Activated CD8-positive, alpha-beta memory T cell treated with anti-CD3 and anti-CD28 coated beads for 36 hours (primary cell): ENCODE data around the gene STYXL1. TPM values are rescaled to one million over a fixed set of nuclear protein-coding genes. Genes with fewer than 3 reads are reported as not detected.

ENCODE experiments used
- CTCF ChIA-PET: fragments of 350-600 bp; sonication (Branson Sonifier 250); formaldehyde crosslinking; loops from one replicate; lab custom pipeline; 2021; ENCODE audit warnings: antibody characterized with exemption; lab: Charles Lee
- POLR2A ChIA-PET: fragments of 350-600 bp; sonication (Branson Sonifier 250); formaldehyde crosslinking; loops from one replicate; lab custom pipeline; 2021; ENCODE audit warnings: antibody characterized with exemption; lab: Charles Lee
- total RNA-seq, 2 experiments: library from RNA; stranded (reverse); gene quantifications; one replicate each; pipeline ENCODE4 v1.2.3, GENCODE V29; 2021

STYXL1 gene
- total RNA-seq, 2 experiments from 2014 or later = 35.7 to 36.0 TPM

GRCh38 chr7:76002822-76003221 lies 45.0 kb downstream of the STYXL1 start:
- POLR2A ChIA-PET = no interaction called here
- CTCF ChIA-PET = no interaction called here

DNA sequence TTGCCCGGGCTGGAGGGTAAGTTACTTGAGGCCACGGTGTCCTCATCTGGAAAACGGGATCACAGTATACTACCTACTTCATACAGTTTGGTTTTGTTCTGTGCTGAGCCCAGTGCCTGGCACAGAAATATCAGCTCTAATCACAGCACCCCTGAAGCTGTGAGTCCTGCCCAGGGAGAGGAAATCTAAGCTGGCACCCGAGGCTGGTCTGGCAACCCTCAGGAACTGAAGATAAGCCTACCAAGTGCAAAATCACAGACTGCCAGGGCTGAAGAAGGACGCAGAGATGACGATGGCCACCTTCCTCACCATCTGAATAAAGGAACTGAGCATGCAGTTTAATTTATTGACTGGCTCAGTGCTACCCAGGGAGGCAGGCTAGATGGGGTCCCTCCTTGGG lies 45.7 kb downstream of the STYXL1 start:
- ChIA-PET CTCF (no interaction called here), POLR2A (no interaction called here)

- POLR2A ChIA-PET = no interaction called here
- CTCF ChIA-PET = no interaction called here
Observed at GRCh38 chr7:76000566-76000965, 47.2 kb downstream of the STYXL1 start.

GRCh38 chr7:75998038-75998437 lies 49.8 kb downstream of the STYXL1 start:
- ChIA-PET CTCF (no interaction called here), POLR2A (no interaction called here)

DNA sequence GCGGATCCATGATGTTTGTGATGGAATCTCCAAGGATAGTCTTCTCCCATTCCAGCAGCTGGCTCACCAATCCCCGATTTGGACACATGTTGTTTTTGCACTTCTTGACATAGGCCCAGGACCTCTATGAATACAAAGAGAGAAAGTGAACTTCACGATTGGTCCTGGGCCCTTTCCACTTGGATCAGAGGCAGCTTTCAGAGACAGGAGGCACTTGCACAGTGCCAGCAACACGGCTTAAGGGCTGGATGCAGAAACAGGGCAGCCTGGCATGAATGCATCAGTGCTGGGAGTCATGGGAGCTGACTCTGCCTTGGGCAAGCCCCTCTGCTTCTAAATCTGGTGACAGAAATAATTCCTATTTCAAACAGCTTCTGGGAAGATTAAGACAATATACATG lies 51.3 kb downstream of the STYXL1 start:
- CTCF ChIA-PET = no interaction called here

GRCh38 chr7:75995996-75996395 lies 51.8 kb downstream of the STYXL1 start:
- CTCF ChIA-PET = no interaction called here
- POLR2A ChIA-PET = no interaction called here

More for the DNA sequence above, 51.3 kb downstream of the STYXL1 start:
- POLR2A ChIA-PET = no interaction called here

- CTCF ChIA-PET = interaction anchor here (0.8 kb wide), 1 partner anchor 10 kb away, joined by 3 read pairs; no protein-coding TSS in a partner anchor
- POLR2A ChIA-PET = interaction anchor here (0.6 kb wide), 1 partner anchor 26 kb away, joined by 3 read pairs; no protein-coding TSS in a partner anchor
Observed at GRCh38 chr7:75995052-75995471, 52.7 kb downstream of the STYXL1 start.

DNA sequence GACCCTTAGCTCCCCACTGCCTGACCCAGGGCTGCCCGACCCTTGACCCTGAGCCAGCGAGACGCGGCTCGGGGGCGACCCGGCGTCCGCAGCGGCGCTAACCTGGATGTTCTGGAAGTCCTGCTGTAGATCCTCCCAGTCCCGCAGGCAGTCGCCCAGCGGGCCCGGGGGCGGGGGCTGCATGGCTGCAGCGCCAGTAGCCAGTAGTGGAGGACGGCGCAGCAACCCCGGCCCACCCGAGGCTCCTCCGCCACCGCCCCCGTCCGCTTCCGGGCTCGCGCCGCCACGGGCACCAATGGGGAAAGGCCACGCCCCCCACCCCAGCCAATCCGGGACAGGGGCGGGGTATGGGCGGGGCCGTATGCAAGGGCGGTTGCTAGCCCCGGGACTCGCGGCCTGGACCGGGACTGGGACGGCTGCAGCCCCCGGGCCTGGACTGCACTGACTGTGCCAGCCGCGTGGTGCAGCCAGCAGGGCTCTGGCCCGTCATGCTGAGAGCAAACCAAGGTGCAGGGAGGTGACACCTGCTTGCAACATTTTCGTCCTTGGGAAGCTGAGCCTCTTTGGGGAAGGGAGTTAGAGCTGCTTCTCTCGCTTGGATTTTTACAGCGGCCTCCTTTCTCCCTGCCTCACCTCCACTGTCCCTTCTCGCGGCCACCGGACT lies 53.3 kb downstream of the STYXL1 start, which contains the start of gene TMEM120A:
TMEM120A (minus strand) TSS at position 208 of the 664 bp plus-strand sequence; CDS start at position 183, 25 bp downstream.
- ChIA-PET CTCF (interaction anchor here (0.8 kb wide), 1 partner anchor 10 kb away, joined by 3 read pairs; no protein-coding TSS in a partner anchor), POLR2A (interaction anchor here (0.6 kb wide), 2 partner anchors 26 to 254 kb away, joined by 3 to 5 read pairs; no protein-coding TSS in a partner anchor)

- ChIA-PET CTCF (interaction anchor here (1.3 kb wide), 1 partner anchor 10 kb away, joined by 3 read pairs; no protein-coding TSS in a partner anchor), POLR2A (interaction anchor here (0.6 kb wide), 1 partner anchor 254 kb away, joined by 5 read pairs; no protein-coding TSS in a partner anchor)
Observed at GRCh38 chr7:75993689-75994387, 54.0 kb downstream of the STYXL1 start.

DNA sequence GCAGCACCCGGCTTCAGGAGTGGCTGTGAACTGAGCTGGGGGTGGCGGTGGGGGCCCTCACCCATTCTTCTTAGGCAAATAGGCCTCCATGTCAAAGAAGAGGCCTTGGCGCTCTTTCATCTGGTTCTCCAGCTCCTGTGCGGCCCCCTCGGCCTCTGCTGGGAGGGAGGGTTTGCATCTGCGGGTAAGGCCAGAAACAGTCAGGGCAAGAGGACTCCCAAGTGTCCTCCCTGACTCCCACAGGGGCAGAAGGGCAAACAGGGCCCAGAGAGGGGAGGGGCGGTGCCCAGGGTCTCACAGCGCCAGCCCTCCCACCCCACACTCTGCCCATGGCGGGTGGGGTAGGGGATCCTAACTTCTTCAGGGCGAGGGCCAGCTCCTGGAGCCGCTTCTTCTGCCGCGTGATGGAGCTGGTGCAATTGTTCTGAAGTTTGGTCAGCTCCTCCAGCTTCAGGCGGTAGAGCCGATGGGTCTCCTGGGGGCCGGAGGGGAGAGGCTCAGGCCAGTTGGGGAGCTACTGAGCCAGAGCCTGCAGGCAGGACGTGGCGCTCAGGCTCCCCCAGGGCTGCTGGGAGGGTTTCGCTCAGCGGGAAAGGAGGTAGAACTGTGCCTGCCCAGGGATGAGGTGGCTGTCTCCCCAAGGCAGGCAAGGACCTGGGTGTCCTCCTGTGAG lies 55.6 kb downstream of the STYXL1 start:
- ChIA-PET POLR2A (interaction anchor here (1.0 kb wide), 1 partner anchor 114 kb away, joined by 3 read pairs; the partner anchor contains the start of gene RHBDD2), CTCF (interaction anchor here (1.0 kb wide), 1 partner anchor 28 kb away, joined by 3 read pairs; no protein-coding TSS in a partner anchor)

GRCh38 chr7:75991531-75992082 lies 56.2 kb downstream of the STYXL1 start:
- ChIA-PET CTCF (no interaction called here), POLR2A (interaction anchor here (1.0 kb wide), 1 partner anchor 113 kb away, joined by 3 read pairs; the partner anchor contains the start of gene RHBDD2)

DNA sequence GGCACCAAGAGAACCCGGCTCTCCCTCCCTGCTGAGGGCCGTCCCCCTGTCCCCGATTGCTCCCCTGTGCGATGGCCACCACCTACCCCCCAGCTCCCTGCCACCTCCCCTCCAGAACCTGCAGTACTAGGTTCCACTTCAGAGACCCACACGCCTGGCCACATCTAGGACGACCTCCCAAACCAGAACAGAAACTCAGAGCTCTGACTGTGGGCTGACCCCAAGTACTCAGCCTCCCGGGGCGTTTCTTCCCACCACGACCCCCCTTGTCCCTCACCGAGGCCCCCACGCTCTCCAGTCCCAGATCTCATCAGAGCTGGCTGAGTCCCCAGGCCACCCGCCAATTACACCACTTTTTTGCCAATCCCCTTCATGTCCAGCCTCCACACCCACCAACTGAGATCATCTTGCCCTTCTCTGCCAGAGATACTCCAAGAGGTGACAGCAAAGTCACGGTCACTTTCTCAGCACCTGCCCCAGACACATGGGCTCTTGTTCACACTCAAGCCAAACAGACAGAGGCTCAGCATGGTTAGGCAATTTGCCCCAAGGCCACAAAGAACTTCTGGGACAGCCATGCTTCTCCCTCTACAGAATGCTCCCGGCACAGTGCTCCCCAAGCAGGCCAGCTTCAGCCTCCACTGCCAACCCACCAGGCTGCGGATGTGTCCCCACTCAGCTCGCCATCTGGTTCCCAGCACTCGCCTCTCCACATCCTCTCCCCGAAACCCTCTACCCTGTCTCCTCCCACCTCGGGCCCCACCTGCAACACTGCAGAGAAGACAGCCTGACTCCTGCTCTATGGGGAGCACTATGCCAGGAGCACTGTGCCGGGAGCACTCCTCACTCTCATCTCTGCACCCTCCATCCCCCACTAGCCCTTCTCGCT lies 58.1 kb downstream of the STYXL1 start:
- ChIA-PET CTCF (interaction anchor here (0.7 kb wide), 1 partner anchor 51 kb away, joined by 3 read pairs; no protein-coding TSS in a partner anchor), POLR2A (no interaction called here)

- POLR2A ChIA-PET = no interaction called here
- CTCF ChIA-PET = no interaction called here
Observed at GRCh38 chr7:75988568-75989499, 59.0 kb downstream of the STYXL1 start.

GRCh38 chr7:75987805-75988567 lies 59.8 kb downstream of the STYXL1 start:
- POLR2A ChIA-PET = no interaction called here
- CTCF ChIA-PET = interaction anchor here (0.5 kb wide), 1 partner anchor 1913 kb away, joined by 4 read pairs; no protein-coding TSS in a partner anchor

- POLR2A ChIA-PET = no interaction called here
- CTCF ChIA-PET = no interaction called here
Observed at GRCh38 chr7:75987026-75987804, 60.6 kb downstream of the STYXL1 start.
